GM21576 (cell line): Measurements from ENCODE around the gene COL5A1.

Experiments used
- ATAC-seq: cut with Tn5 transposase; IDR thresholded peaks from one replicate; pipeline ENCODE4 v1.9.1; 2021; ENCODE audit warnings: mild to moderate bottlenecking, moderate library complexity; ENCODE audit not compliant: unreplicated experiment

COL5A1 gene

GRCh38 chr9:134606951-134607731, 34.5 kb upstream of the COL5A1 start:
- no peak for ATAC-seq

- no peak for ATAC-seq
Measured at GRCh38 chr9:134607971-134608370, 33.6 kb upstream of the COL5A1 start.

GRCh38 chr9:134611046-134611445, 30.6 kb upstream of the COL5A1 start:
- ATAC-seq: no peak

GRCh38 chr9:134612309-134612708, 29.3 kb upstream of the COL5A1 start:
- no peak for ATAC-seq

GRCh38 chr9:134612715-134613114, 28.9 kb upstream of the COL5A1 start:
- no peak for ATAC-seq

- no peak for ATAC-seq
Measured at GRCh38 chr9:134614256-134614655, 27.3 kb upstream of the COL5A1 start.

- ATAC-seq: no peak
Measured at GRCh38 chr9:134616341-134616740, 25.3 kb upstream of the COL5A1 start.

GRCh38 chr9:134617246-134617645, 24.4 kb upstream of the COL5A1 start:
- ATAC-seq: no peak

- no peak for ATAC-seq
Measured at GRCh38 chr9:134617836-134618162, 23.8 kb upstream of the COL5A1 start.

GRCh38 chr9:134618163-134618832, 23.3 kb upstream of the COL5A1 start:
- ATAC-seq: no peak

GRCh38 chr9:134618833-134619447, 22.7 kb upstream of the COL5A1 start:
- no peak for ATAC-seq

GRCh38 chr9:134619448-134619982, 22.1 kb upstream of the COL5A1 start:
- ATAC-seq: no peak

GRCh38 chr9:134619983-134620661, 21.5 kb upstream of the COL5A1 start:
- no peak for ATAC-seq

GRCh38 chr9:134620751-134621557, 20.6 kb upstream of the COL5A1 start:
- ATAC-seq: no peak

- no peak for ATAC-seq
Measured at GRCh38 chr9:134621558-134622110, 20.0 kb upstream of the COL5A1 start.

GRCh38 chr9:134622896-134623257, 18.7 kb upstream of the COL5A1 start:
- ATAC-seq: no peak

- no peak for ATAC-seq
Measured at GRCh38 chr9:134623258-134624066, 18.1 kb upstream of the COL5A1 start.

- no peak for ATAC-seq
Measured at GRCh38 chr9:134624137-134624591, 17.4 kb upstream of the COL5A1 start.

GRCh38 chr9:134624621-134625181, 16.9 kb upstream of the COL5A1 start:
- ATAC-seq: no peak
